Measurements from ENCODE around the gene PEX14.

DNA sequence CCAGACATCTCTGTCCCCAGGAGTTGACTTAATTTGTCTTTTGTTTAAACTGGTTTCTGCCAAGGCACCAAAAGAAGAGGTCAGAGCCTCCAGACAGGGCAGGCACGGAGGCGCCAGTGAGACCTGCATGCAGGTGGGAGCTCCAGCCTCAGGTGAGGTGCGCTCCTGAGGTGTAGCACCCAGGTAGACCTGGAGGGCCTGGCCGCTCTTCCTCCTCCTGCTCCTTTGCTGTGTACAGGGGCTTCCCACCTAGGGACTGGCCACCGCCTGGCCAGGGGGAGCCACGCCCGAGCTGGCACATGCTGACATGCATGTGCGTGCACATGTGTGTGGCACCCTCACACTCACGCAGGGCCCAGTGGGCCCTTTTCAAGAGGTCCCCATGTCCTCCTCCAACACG, 158.7 kb downstream of the PEX14 start:
- TF ChIP-seq, protein P1, sequence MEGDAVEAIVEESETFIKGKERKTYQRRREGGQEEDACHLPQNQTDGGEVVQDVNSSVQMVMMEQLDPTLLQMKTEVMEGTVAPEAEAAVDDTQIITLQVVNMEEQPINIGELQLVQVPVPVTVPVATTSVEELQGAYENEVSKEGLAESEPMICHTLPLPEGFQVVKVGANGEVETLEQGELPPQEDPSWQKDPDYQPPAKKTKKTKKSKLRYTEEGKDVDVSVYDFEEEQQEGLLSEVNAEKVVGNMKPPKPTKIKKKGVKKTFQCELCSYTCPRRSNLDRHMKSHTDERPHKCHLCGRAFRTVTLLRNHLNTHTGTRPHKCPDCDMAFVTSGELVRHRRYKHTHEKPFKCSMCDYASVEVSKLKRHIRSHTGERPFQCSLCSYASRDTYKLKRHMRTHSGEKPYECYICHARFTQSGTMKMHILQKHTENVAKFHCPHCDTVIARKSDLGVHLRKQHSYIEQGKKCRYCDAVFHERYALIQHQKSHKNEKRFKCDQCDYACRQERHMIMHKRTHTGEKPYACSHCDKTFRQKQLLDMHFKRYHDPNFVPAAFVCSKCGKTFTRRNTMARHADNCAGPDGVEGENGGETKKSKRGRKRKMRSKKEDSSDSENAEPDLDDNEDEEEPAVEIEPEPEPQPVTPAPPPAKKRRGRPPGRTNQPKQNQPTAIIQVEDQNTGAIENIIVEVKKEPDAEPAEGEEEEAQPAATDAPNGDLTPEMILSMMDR (IDR thresholded peaks at IDR 0.05), result no peak
- no peak for TF ChIP-seq POLR2AphosphoS5 (IDR thresholded peaks at IDR 0.05)
- no peak for TF ChIP-seq POLR2A (IDR thresholded peaks at IDR 0.05)
